WTC11 (cell line): Measurements from ENCODE around the gene ADARB2.

Source experiments
- ATF1 ChIP-seq: sonication (generic); formaldehyde crosslinking; IDR thresholded peaks from 2 replicates; pipeline ENCODE4 v1.8.1; 2023; ENCODE audit warnings: mild to moderate bottlenecking, moderate library complexity, missing genetic modification reagents
- CREB1 ChIP-seq: sonication (generic); formaldehyde crosslinking; IDR thresholded peaks from 2 replicates; pipeline ENCODE4 v1.8.0; 2023; ENCODE audit warnings: mild to moderate bottlenecking, missing genetic modification reagents
- FOXK1 ChIP-seq: sonication (generic); formaldehyde crosslinking; IDR thresholded peaks from 2 replicates; pipeline ENCODE4 v1.8.0; 2022; ENCODE audit warnings: mild to moderate bottlenecking, moderate library complexity, missing genetic modification reagents
- IRF2 ChIP-seq: sonication (generic); formaldehyde crosslinking; IDR thresholded peaks from 2 replicates; pipeline ENCODE4 v1.8.0; 2022; ENCODE audit warnings: low read depth, missing genetic modification reagents, borderline replicate concordance
- NR2C2 ChIP-seq: sonication (generic); formaldehyde crosslinking; IDR thresholded peaks from 2 replicates; pipeline ENCODE4 v1.8.0; 2022; ENCODE audit warnings: mild to moderate bottlenecking, missing genetic modification reagents
- SP1 ChIP-seq: sonication (generic); formaldehyde crosslinking; conservative IDR thresholded peaks from 2 replicates; pipeline ENCODE4 v1.8.1; 2022; ENCODE audit warnings: missing genetic modification reagents
- TEAD4 ChIP-seq: sonication (generic); formaldehyde crosslinking; IDR thresholded peaks from 2 replicates; pipeline ENCODE4 v1.8.0; 2022; ENCODE audit warnings: mild to moderate bottlenecking, missing genetic modification reagents
- ZNF138 ChIP-seq: sonication (generic); formaldehyde crosslinking; conservative IDR thresholded peaks from 2 replicates; pipeline ENCODE4 v1.8.1; 2022; ENCODE audit warnings: mild to moderate bottlenecking, moderate library complexity, missing genetic modification reagents
- ZNF232 ChIP-seq: sonication (generic); formaldehyde crosslinking; IDR thresholded peaks from 2 replicates; pipeline ENCODE4 v1.8.0; 2022; ENCODE audit warnings: mild to moderate bottlenecking, missing genetic modification reagents
- TF ChIP-seq, protein P1 (sequence below): fragments of 200-600 bp; IDR thresholded peaks from 2 replicates; pipeline ENCODE4 v1.8.0; 2022; ENCODE audit warnings: antibody characterized with exemption
- TF ChIP-seq, protein P2 (sequence below): sonication (generic); formaldehyde crosslinking; IDR thresholded peaks from 2 replicates; pipeline ENCODE4 v1.8.0; 2022; ENCODE audit warnings: mild to moderate bottlenecking, missing genetic modification reagents
- TF ChIP-seq, protein P3 (sequence below): sonication (generic); formaldehyde crosslinking; IDR thresholded peaks from 2 replicates; pipeline ENCODE4 v1.8.1; 2023; ENCODE audit warnings: mild to moderate bottlenecking, missing genetic modification reagents
- TF ChIP-seq, protein P4 (sequence below): sonication (generic); formaldehyde crosslinking; IDR thresholded peaks from 2 replicates; pipeline ENCODE4 v1.8.1; 2023; ENCODE audit warnings: mild to moderate bottlenecking, missing genetic modification reagents, moderate library complexity

DNA sequence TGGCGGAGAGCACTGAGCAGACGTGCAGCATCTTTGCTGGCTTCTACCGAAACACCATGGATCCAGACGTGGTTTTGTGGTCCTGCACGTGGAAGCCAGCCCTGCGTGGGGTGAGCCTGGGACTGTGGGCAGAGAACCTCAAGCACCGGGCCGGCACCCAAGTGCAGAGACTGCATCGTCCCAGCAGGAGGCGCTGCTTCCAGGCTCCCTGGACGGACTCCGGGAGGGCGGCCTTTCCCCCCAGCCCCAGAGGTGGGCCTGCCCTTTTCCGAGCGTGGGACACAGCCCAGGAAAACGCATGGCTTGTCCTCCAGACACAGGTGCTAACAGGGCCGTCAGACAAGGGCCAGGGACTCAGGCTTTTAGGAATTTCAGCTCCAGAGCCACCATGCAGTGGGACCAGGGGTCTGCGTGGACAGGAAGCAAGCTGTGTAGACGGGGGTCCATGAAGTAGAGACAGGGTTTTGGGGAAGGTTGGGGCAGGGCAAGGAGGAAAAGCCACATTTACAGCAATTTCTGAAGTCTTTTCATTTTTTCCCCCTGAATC lies 377.2 kb downstream of the ADARB2 start:
- TF ChIP-seq SP1 (CRISPR knock-in tag): no peak
- TF ChIP-seq TEAD4: no peak
- TF ChIP-seq, protein P1, sequence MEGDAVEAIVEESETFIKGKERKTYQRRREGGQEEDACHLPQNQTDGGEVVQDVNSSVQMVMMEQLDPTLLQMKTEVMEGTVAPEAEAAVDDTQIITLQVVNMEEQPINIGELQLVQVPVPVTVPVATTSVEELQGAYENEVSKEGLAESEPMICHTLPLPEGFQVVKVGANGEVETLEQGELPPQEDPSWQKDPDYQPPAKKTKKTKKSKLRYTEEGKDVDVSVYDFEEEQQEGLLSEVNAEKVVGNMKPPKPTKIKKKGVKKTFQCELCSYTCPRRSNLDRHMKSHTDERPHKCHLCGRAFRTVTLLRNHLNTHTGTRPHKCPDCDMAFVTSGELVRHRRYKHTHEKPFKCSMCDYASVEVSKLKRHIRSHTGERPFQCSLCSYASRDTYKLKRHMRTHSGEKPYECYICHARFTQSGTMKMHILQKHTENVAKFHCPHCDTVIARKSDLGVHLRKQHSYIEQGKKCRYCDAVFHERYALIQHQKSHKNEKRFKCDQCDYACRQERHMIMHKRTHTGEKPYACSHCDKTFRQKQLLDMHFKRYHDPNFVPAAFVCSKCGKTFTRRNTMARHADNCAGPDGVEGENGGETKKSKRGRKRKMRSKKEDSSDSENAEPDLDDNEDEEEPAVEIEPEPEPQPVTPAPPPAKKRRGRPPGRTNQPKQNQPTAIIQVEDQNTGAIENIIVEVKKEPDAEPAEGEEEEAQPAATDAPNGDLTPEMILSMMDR: peak; percentile 70
- no peak for TF ChIP-seq IRF2
- TF ChIP-seq CREB1 (CRISPR knock-in tag): no peak
- 0 out of 2 replicates have a peak, but pooled peaks have one; percentile 34 for TF ChIP-seq NR2C2
- TF ChIP-seq, protein P2, sequence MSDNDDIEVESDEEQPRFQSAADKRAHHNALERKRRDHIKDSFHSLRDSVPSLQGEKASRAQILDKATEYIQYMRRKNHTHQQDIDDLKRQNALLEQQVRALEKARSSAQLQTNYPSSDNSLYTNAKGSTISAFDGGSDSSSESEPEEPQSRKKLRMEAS (CRISPR knock-in tag): no peak
- TF ChIP-seq, protein P3, sequence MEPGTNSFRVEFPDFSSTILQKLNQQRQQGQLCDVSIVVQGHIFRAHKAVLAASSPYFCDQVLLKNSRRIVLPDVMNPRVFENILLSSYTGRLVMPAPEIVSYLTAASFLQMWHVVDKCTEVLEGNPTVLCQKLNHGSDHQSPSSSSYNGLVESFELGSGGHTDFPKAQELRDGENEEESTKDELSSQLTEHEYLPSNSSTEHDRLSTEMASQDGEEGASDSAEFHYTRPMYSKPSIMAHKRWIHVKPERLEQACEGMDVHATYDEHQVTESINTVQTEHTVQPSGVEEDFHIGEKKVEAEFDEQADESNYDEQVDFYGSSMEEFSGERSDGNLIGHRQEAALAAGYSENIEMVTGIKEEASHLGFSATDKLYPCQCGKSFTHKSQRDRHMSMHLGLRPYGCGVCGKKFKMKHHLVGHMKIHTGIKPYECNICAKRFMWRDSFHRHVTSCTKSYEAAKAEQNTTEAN (CRISPR knock-in tag): no peak
- TF ChIP-seq ZNF232 (CRISPR knock-in tag): no peak
- TF ChIP-seq FOXK1: no peak
- TF ChIP-seq, protein P4, sequence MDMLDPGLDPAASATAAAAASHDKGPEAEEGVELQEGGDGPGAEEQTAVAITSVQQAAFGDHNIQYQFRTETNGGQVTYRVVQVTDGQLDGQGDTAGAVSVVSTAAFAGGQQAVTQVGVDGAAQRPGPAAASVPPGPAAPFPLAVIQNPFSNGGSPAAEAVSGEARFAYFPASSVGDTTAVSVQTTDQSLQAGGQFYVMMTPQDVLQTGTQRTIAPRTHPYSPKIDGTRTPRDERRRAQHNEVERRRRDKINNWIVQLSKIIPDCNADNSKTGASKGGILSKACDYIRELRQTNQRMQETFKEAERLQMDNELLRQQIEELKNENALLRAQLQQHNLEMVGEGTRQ (CRISPR knock-in tag): no peak
- TF ChIP-seq ATF1 (CRISPR knock-in tag): no peak
- no peak for TF ChIP-seq ZNF138 (CRISPR knock-in tag)
